Measurements from ENCODE around the gene ETV3. TPM values are rescaled to one million over a fixed set of nuclear protein-coding genes. Genes with fewer than 3 reads are reported as not detected.

The ETV3 gene
- total and polyA plus RNA-seq, 2 of the 13 experiments (the other 11 are each of a cell fraction or from before 2014, with no cell fraction given) = 4.2 to 5.8 TPM

DNA sequence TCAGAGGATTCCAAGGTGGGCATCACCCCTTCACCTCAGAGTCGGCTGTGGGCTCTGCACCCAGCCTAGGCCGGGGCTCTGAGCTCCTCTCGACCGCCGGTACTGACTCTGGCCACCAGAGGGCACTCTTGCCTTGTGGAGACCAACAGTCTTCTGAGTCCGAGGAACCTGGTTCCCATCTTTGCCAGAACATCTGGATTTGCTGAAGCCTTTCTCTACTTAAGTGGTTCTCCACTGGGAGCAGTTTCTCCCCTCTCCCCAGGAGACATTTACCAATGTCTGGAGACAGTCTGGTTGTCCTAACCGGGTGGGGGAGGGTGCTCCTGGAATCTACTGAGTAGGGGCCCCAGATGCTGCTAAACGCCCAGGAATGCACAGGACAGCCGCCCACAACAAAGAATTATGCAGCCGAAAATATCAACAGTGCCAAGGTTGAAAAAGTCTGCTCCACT is 48.0 kb downstream of the ETV3 start (continued):
- TF ChIP-seq, protein P1, sequence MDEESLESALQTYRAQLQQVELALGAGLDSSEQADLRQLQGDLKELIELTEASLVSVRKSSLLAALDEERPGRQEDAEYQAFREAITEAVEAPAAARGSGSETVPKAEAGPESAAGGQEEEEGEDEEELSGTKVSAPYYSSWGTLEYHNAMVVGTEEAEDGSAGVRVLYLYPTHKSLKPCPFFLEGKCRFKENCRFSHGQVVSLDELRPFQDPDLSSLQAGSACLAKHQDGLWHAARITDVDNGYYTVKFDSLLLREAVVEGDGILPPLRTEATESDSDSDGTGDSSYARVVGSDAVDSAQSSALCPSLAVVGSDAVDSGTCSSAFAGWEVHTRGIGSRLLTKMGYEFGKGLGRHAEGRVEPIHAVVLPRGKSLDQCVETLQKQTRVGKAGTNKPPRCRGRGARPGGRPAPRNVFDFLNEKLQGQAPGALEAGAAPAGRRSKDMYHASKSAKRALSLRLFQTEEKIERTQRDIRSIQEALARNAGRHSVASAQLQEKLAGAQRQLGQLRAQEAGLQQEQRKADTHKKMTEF (CRISPR knock-in tag; IDR thresholded peaks at IDR 0.05) = 0 out of 2 replicates have a peak, but pooled peaks have one; percentile 36
- TF ChIP-seq, protein P2, sequence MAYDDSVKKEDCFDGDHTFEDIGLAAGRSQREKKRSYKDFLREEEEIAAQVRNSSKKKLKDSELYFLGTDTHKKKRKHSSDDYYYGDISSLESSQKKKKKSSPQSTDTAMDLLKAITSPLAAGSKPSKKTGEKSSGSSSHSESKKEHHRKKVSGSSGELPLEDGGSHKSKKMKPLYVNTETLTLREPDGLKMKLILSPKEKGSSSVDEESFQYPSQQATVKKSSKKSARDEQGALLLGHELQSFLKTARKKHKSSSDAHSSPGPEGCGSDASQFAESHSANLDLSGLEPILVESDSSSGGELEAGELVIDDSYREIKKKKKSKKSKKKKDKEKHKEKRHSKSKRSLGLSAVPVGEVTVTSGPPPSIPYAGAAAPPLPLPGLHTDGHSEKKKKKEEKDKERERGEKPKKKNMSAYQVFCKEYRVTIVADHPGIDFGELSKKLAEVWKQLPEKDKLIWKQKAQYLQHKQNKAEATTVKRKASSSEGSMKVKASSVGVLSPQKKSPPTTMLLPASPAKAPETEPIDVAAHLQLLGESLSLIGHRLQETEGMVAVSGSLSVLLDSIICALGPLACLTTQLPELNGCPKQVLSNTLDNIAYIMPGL (CRISPR knock-in tag; IDR thresholded peaks at IDR 0.05; ENCODE audit: borderline replicate concordance in 1 of 2, low read depth in 1 of 2) = peak in 1 of 2 experiments; percentile 32; a peak in 1 of 4 replicates
- TF ChIP-seq MIER3 (CRISPR knock-in tag; IDR thresholded peaks at IDR 0.05; ENCODE audit: borderline replicate concordance) = peak; percentile 36; the same call in 1 of the 2 replicates
- 0 out of 2 replicates have a peak, but pooled peaks have one; percentile 24 for TF ChIP-seq FOXC1 (CRISPR knock-in tag; IDR thresholded peaks at IDR 0.05; ENCODE audit: borderline replicate concordance)
- no peak for TF ChIP-seq SMAD3 (CRISPR knock-in tag; IDR thresholded peaks at IDR 0.05)

DNA sequence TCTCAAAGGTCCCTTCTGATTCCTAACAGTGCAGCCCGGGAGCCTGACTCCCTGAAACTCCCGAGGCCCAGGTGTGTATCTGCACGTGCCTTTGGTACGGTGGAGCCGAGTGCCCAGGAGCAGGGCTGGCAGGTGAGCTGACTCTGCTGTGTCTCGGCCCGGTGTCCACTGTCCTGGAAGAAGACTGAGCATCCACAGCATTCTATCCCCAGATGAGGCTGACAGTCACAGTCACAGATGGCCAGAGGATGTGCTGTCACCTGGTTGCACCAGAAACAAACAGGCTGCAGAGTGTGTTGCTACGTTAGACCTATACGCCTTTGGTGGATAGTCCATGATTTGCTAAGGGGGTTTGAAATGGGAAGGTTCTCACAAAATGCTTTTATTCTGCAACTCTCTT is 48.4 kb downstream of the ETV3 start:
- ChIA-PET CTCF (ENCODE audit: low intra/inter-chr PET ratio, low total read pairs) (interaction anchor here (1.1 to 3.7 kb wide), 2 partner anchors 66 to 74 kb away, joined by 3 to 71 read pairs; no protein-coding TSS in a partner anchor), POLR2A (interaction anchor here (1.3 to 1.7 kb wide), 2 partner anchors 66 to 71 kb away, joined by 3 to 16 read pairs; no protein-coding TSS in a partner anchor)
- Histone ChIP-seq H2AFZ (ENCODE audit: low read length) (no peak overlapping the region), H3K27ac (ENCODE audit: extremely low read length, insufficient read depth, low read length) (no peak overlapping the region), H4K20me1 (ENCODE audit: insufficient read depth, low read length) (no peaks in the 10 kb centered on the region), H3K27me3 (ENCODE audit: control insufficient read depth in 1 of 2, insufficient read depth in 2 of 2, low read length in 2 of 2) (peaks cover 0 to 22% of the 10 kb centered on the region in 2 experiments; a peak in 3 of 5 replicates), H3K9ac (ENCODE audit: insufficient read depth, low read depth, low read length) (no peak overlapping the region), H3K9me3 (ENCODE audit: low read length) (no peaks in the 10 kb centered on the region), H3K4me1 (ENCODE audit: insufficient read depth, low read length) (peaks cover 14% of the 10 kb centered on the region), H3K4me2 (ENCODE audit: low read depth, low read length) (no peak overlapping the region), H3K4me3 (replicated peaks in 1 of 3; ENCODE audit: insufficient read depth in 1 of 3, low read depth in 2 of 3, low read length in 3 of 3) (no peak overlapping the region), H3K36me3 (replicated peaks in 1 of 2; ENCODE audit: control insufficient read depth in 1 of 2, insufficient read depth in 2 of 2, low read length in 2 of 2) (no peaks in the 10 kb centered on the region), H3K79me2 (ENCODE audit: insufficient read depth, low read length) (no peaks in the 10 kb centered on the region)
- in situ Hi-C loops (cut with HindIII; ENCODE audit: extremely low pct_ligation_motif_present, low pct_unique_long_range_greater_than_20kb) (loop anchor here (5.0 kb wide), 1 partner anchor 63 kb away; no protein-coding TSS in a partner anchor), intact Hi-C loops (cut with micrococcal nuclease; ENCODE audit: unreplicated experiment) (loop anchor here (1.0 to 10.0 kb wide), 3 partner anchors 48 to 885 kb away; partner anchors contain the start of gene ETV3)
- ATAC-seq = peak; percentile 63
- no TSS peak for BruUV-seq (replicated peaks)
- FAIRE-seq = no peak
- TF ChIP-seq FOXC1 (CRISPR knock-in tag; IDR thresholded peaks at IDR 0.05; ENCODE audit: borderline replicate concordance) (0 out of 2 replicates have a peak, but pooled peaks have one; percentile 32), ZSCAN12 (CRISPR knock-in tag; IDR thresholded peaks at IDR 0.05) (no peak)
- DNase-seq (ENCODE audit: low spot score) = no peak
- 34% methylated on average over 9 of the region's 9 CpGs for WGBS (ENCODE audit: low lambda C conversion rate)
